GM12891 (cell line): ENCODE results near the gene PLA2G2C. TPM values are rescaled to one million over a fixed set of nuclear protein-coding genes. Genes with fewer than 3 reads are reported as not detected.
"Not testable (repeated sequence)": the region's sequence is repeated elsewhere in the genome, so short reads cannot be mapped to it uniquely, and the experiment has no call there.

Experiments
- DNase-seq: peaks from one replicate; pipeline ENCODE4 v3.0.0; 2011; ENCODE audit warnings: low spot score; ENCODE audit not compliant: insufficient read length
- FAIRE-seq: peaks from 2 replicates; lab custom pipeline; 2011; peaks lifted over from hg19 to GRCh38; lab: Jason Lieb, UNC
- PAX5 ChIP-seq: IDR thresholded peaks from 2 replicates; pipeline ENCODE4 v1.6.1; 2011; ENCODE audit warnings: low read length, moderate library complexity, mild to moderate bottlenecking; ENCODE audit not compliant: insufficient read depth, severe bottlenecking
- POLR2A ChIP-seq: IDR thresholded peaks from 2 replicates; pipeline ENCODE4 v1.6.1; 2011; ENCODE audit warnings: low read depth, low read length, control low read depth
- POLR2AphosphoS5 ChIP-seq: IDR thresholded peaks from 2 replicates; pipeline ENCODE4 v1.6.1; 2011; ENCODE audit warnings: low read depth, low read length, control low read depth
- POU2F2 ChIP-seq: IDR thresholded peaks from 2 replicates; pipeline ENCODE4 v1.6.1; 2011; ENCODE audit warnings: low read depth, mild to moderate bottlenecking, control low read depth, low read length, moderate library complexity
- SPI1 ChIP-seq: IDR thresholded peaks from 2 replicates; pipeline ENCODE4 v1.6.1; 2011; ENCODE audit warnings: low read depth, low read length, control low read depth
- TAF1 ChIP-seq: IDR thresholded peaks from 2 replicates; pipeline ENCODE4 v1.6.1; 2011; ENCODE audit warnings: low read depth, low read length, control low read depth
- polyA plus RNA-seq: library from polyadenylated mRNA; unstranded; fragments of >200 nt; gene quantifications from one replicate; pipeline ENCODE4 v1.2.1, GENCODE V29; 2012; ENCODE audit warnings: low read depth, missing spikeins, inconsistent platforms; ENCODE audit not compliant: missing spikeins

Gene PLA2G2C
- not detected for polyA plus RNA-seq

- no peak for TF ChIP-seq POLR2AphosphoS5
- no peak for TF ChIP-seq PAX5
Observed at GRCh38 chr1:20185834-20186782, at the start of gene PLA2G2C, which contains the start of gene UBXN10. Gene PLA2G2C (minus strand): TSS chr1:20186518. CDS start chr1:20177363, 9,155 bp downstream. Gene UBXN10 (plus strand): TSS chr1:20186096. CDS start chr1:20190562, 4,466 bp downstream.

GRCh38 chr1:20234788-20235535 lies 48.6 kb upstream of the PLA2G2C start:
- FAIRE-seq (no peak), DNase-seq (no peak)
- TF ChIP-seq POLR2AphosphoS5 = no peak
- no peak for TF ChIP-seq POU2F2
- TF ChIP-seq POLR2A = no peak
- TF ChIP-seq SPI1 = no peak
- no peak for TF ChIP-seq PAX5
- no peak for TF ChIP-seq TAF1

More at GRCh38 chr1:20185834-20186782, at the start of gene PLA2G2C, which contains the start of gene UBXN10:
- peak; percentile 74 for FAIRE-seq
- DNase-seq = peak; percentile 58

GRCh38 chr1:20233866-20234265 lies 47.5 kb upstream of the PLA2G2C start:
- FAIRE-seq (peak; percentile 26), DNase-seq (no peak)
- TF ChIP-seq TAF1 (no peak), POU2F2 (no peak), PAX5 (no peak), POLR2A (no peak), POLR2AphosphoS5 (no peak), SPI1 (no peak)

- FAIRE-seq (peak; percentile 41), DNase-seq (no peak)
- TF ChIP-seq PAX5 = no peak
- TF ChIP-seq POLR2A = no peak
- no peak for TF ChIP-seq POLR2AphosphoS5
- TF ChIP-seq TAF1 = no peak
- no peak for TF ChIP-seq POU2F2
- TF ChIP-seq SPI1 = no peak
Observed at GRCh38 chr1:20233394-20233793, 47.1 kb upstream of the PLA2G2C start.

- not testable (repeated sequence) for DNase-seq, FAIRE-seq
Observed at GRCh38 chr1:20232564-20232963, 46.2 kb upstream of the PLA2G2C start.

- DNase-seq = no peak
- TF ChIP-seq SPI1 (no peak), POLR2AphosphoS5 (no peak), TAF1 (no peak), POU2F2 (no peak), PAX5 (no peak), POLR2A (no peak)
- no peak for FAIRE-seq
Observed at GRCh38 chr1:20229171-20229570, 42.9 kb upstream of the PLA2G2C start.

GRCh38 chr1:20228314-20228825 lies 42.1 kb upstream of the PLA2G2C start:
- DNase-seq (no peak), FAIRE-seq (no peak)
- TF ChIP-seq TAF1 (no peak), POLR2A (no peak), POLR2AphosphoS5 (no peak), POU2F2 (no peak), PAX5 (no peak), SPI1 (no peak)

GRCh38 chr1:20227704-20228103 lies 41.4 kb upstream of the PLA2G2C start:
- DNase-seq = no peak
- TF ChIP-seq POLR2A (no peak), PAX5 (no peak), TAF1 (no peak), POLR2AphosphoS5 (no peak), SPI1 (no peak), POU2F2 (no peak)
- no peak for FAIRE-seq

- no peak for FAIRE-seq
- TF ChIP-seq POLR2AphosphoS5 (no peak), PAX5 (no peak), POU2F2 (no peak), POLR2A (no peak), TAF1 (no peak), SPI1 (no peak)
- no peak for DNase-seq
Observed at GRCh38 chr1:20224546-20224945, 38.2 kb upstream of the PLA2G2C start.
